ENCODE results near the gene C1QTNF9.
"Not testable (repeated sequence)": the region's sequence is repeated elsewhere in the genome, so short reads cannot be mapped to it uniquely, and the experiment has no call there.

C1QTNF9 gene

GRCh38 chr13:24355103-24355502 is 45.7 kb downstream of the C1QTNF9 start (continued):
- no peak for TF ChIP-seq EGR2 (tag by site-specific recombination; IDR thresholded peaks at IDR 0.05; ENCODE audit: low read depth)

DNA sequence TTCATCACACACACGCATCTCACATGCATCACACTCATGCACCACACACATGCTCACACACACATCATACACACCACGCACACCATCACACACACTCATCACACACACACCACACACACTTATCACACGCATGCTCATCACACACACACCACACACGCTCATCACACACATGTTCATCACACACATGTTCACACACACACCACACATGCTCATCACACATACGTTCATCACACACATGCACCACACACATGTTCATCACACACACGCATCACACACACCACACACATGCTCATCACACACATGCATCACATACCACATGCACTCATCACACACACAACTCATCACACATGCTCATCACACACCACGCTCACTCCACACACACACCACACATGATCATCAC is 46.9 kb downstream of the C1QTNF9 start:
- H3K4me3 ChIP-seq (ENCODE audit: low read depth, low read length) = no peak overlapping the region
- no peaks in the 10 kb centered on the region for H3K36me3 ChIP-seq (ENCODE audit: control insufficient read depth in 2 of 2, insufficient read depth in 1 of 2, low read length in 2 of 2)
- ChIA-PET CTCF (no interaction called here), POLR2A (no interaction called here)
- no peaks in the 10 kb centered on the region for H3K9me3 ChIP-seq (ENCODE audit: control insufficient read depth, insufficient read depth, low read depth, low read length)
- H3K27ac ChIP-seq (ENCODE audit: extremely low read depth, low read depth, low read length) = no peak overlapping the region
- TF ChIP-seq OSR2 (tag by site-specific recombination; IDR thresholded peaks at IDR 0.05) (no peak), ZNF416 (tag by site-specific recombination; IDR thresholded peaks at IDR 0.05) (no peak), SP3 (tag by site-specific recombination; IDR thresholded peaks at IDR 0.05) (no peak), ZNF585B (tag by site-specific recombination; IDR thresholded peaks at IDR 0.05) (no peak), ZNF280C (tag by site-specific recombination; IDR thresholded peaks at IDR 0.05) (no peak)
- TF ChIP-seq, protein P1, sequence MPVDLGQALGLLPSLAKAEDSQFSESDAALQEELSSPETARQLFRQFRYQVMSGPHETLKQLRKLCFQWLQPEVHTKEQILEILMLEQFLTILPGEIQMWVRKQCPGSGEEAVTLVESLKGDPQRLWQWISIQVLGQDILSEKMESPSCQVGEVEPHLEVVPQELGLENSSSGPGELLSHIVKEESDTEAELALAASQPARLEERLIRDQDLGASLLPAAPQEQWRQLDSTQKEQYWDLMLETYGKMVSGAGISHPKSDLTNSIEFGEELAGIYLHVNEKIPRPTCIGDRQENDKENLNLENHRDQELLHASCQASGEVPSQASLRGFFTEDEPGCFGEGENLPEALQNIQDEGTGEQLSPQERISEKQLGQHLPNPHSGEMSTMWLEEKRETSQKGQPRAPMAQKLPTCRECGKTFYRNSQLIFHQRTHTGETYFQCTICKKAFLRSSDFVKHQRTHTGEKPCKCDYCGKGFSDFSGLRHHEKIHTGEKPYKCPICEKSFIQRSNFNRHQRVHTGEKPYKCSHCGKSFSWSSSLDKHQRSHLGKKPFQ (tag by site-specific recombination; IDR thresholded peaks at IDR 0.05) = peak; percentile 73
- H3K4me1 ChIP-seq (ENCODE audit: control insufficient read depth, insufficient read depth, low read length) = no peaks in the 10 kb centered on the region

DNA sequence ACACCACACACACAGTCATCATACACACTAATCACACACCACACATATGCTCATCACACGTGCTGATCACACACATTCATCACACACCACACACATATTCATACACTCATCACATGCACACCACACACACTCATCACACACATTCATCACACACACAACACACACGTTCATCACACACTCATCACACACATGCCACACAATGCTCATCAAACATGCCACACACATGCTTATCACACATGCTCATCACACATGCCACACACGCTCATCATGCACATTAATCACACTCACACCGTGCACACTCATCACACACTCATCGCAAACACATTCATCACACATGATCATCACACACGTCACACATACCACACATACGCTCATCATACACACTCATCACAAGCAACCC is 47.5 kb downstream of the C1QTNF9 start:
- ChIA-PET POLR2A (no interaction called here), CTCF (no interaction called here)
- H3K9me3 ChIP-seq (ENCODE audit: control insufficient read depth, insufficient read depth, low read depth, low read length) = no peaks in the 10 kb centered on the region
- H3K4me3 ChIP-seq (ENCODE audit: low read depth, low read length) = no peak overlapping the region
- H3K36me3 ChIP-seq (ENCODE audit: control insufficient read depth in 2 of 2, insufficient read depth in 1 of 2, low read length in 2 of 2) = no peaks in the 10 kb centered on the region
- TF ChIP-seq, protein P1 (tag by site-specific recombination; IDR thresholded peaks at IDR 0.05) = 0 out of 2 replicates have a peak, but pooled peaks have one; percentile 21
- TF ChIP-seq ZBTB26 (tag by site-specific recombination; optimal IDR thresholded peaks at IDR 0.05) = peak; percentile 2
- TF ChIP-seq, protein P2, sequence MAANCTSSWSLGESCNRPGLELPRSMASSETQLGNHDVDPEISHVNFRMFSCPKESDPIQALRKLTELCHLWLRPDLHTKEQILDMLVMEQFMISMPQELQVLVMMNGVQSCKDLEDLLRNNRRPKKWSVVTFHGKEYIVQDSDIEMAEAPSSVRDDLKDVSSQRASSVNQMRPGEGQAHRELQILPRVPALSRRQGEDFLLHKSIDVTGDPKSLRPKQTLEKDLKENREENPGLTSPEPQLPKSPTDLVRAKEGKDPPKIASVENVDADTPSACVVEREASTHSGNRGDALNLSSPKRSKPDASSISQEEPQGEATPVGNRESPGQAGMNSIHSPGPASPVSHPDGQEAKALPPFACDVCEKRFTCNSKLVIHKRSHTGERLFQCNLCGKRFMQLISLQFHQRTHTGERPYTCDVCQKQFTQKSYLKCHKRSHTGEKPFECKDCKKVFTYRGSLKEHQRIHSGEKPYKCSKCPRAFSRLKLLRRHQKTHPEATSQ (tag by site-specific recombination; IDR thresholded peaks at IDR 0.05) = 0 out of 2 replicates have a peak, but pooled peaks have one; percentile 8
- no peak for TF ChIP-seq KLF7 (tag by site-specific recombination; IDR thresholded peaks at IDR 0.05; ENCODE audit: borderline replicate concordance)
- no peak overlapping the region for H3K27ac ChIP-seq (ENCODE audit: extremely low read depth, low read depth, low read length)
- H3K4me1 ChIP-seq (ENCODE audit: control insufficient read depth, insufficient read depth, low read length) = no peaks in the 10 kb centered on the region

- ChIA-PET POLR2A (no interaction called here), CTCF (no interaction called here)
- no peak overlapping the region for H3K27ac ChIP-seq (ENCODE audit: extremely low read depth, low read depth, low read length)
- no peaks in the 10 kb centered on the region for H3K4me1 ChIP-seq (ENCODE audit: control insufficient read depth, insufficient read depth, low read length)
- no peaks in the 10 kb centered on the region for H3K9me3 ChIP-seq (ENCODE audit: control insufficient read depth, insufficient read depth, low read depth, low read length)
- TF ChIP-seq, protein P3, sequence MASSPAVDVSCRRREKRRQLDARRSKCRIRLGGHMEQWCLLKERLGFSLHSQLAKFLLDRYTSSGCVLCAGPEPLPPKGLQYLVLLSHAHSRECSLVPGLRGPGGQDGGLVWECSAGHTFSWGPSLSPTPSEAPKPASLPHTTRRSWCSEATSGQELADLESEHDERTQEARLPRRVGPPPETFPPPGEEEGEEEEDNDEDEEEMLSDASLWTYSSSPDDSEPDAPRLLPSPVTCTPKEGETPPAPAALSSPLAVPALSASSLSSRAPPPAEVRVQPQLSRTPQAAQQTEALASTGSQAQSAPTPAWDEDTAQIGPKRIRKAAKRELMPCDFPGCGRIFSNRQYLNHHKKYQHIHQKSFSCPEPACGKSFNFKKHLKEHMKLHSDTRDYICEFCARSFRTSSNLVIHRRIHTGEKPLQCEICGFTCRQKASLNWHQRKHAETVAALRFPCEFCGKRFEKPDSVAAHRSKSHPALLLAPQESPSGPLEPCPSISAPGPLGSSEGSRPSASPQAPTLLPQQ (tag by site-specific recombination; IDR thresholded peaks at IDR 0.05) = no peak
- no peak overlapping the region for H3K4me3 ChIP-seq (ENCODE audit: low read depth, low read length)
- H3K36me3 ChIP-seq (ENCODE audit: control insufficient read depth in 2 of 2, insufficient read depth in 1 of 2, low read length in 2 of 2) = no peaks in the 10 kb centered on the region
Observed at GRCh38 chr13:24357756-24358155, 48.4 kb downstream of the C1QTNF9 start.

GRCh38 chr13:24358836-24359235 is 49.5 kb downstream of the C1QTNF9 start:
- H3K4me3 ChIP-seq (ENCODE audit: low read depth, low read length); H3K27ac ChIP-seq (ENCODE audit: extremely low read depth, low read depth, low read length); POLR2A ChIA-PET; H3K36me3 ChIP-seq (ENCODE audit: control insufficient read depth in 2 of 2, insufficient read depth in 1 of 2, low read length in 2 of 2); H3K4me1 ChIP-seq (ENCODE audit: control insufficient read depth, insufficient read depth, low read length); H3K9me3 ChIP-seq (ENCODE audit: control insufficient read depth, insufficient read depth, low read depth, low read length); CTCF ChIA-PET: not testable (repeated sequence)

DNA sequence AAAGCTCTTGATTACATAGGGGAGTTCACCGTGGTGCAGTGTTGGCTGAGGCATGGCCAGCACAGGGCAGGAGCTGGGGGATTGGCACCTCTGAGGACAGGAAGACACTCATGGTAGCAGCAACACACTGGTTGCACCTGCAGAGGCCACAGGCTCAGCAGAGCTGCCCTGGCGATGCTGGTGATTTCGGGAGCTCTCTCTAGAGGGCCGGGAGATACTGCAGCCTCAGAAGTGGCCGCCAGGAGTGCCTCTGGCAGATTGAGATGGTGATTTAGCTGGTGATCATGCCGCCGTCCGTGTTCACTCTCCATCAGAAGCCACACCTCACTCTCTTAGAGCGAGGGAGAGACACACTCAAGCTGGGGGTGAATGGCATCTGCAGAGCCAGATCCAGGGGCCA is 49.9 kb downstream of the C1QTNF9 start:
- H3K4me1 ChIP-seq (ENCODE audit: control insufficient read depth, insufficient read depth, low read length); H3K27ac ChIP-seq (ENCODE audit: extremely low read depth, low read depth, low read length); CTCF ChIA-PET; H3K4me3 ChIP-seq (ENCODE audit: low read depth, low read length); POLR2A ChIA-PET; H3K9me3 ChIP-seq (ENCODE audit: control insufficient read depth, insufficient read depth, low read depth, low read length); H3K36me3 ChIP-seq (ENCODE audit: control insufficient read depth in 2 of 2, insufficient read depth in 1 of 2, low read length in 2 of 2): not testable (repeated sequence)

Data from HEK293 (cell line).